Measurements from ENCODE around the gene NBPF3.
"Not testable (repeated sequence)": the region's sequence is repeated elsewhere in the genome, so short reads cannot be mapped to it uniquely, and the experiment has no call there.

NBPF3 gene

DNA sequence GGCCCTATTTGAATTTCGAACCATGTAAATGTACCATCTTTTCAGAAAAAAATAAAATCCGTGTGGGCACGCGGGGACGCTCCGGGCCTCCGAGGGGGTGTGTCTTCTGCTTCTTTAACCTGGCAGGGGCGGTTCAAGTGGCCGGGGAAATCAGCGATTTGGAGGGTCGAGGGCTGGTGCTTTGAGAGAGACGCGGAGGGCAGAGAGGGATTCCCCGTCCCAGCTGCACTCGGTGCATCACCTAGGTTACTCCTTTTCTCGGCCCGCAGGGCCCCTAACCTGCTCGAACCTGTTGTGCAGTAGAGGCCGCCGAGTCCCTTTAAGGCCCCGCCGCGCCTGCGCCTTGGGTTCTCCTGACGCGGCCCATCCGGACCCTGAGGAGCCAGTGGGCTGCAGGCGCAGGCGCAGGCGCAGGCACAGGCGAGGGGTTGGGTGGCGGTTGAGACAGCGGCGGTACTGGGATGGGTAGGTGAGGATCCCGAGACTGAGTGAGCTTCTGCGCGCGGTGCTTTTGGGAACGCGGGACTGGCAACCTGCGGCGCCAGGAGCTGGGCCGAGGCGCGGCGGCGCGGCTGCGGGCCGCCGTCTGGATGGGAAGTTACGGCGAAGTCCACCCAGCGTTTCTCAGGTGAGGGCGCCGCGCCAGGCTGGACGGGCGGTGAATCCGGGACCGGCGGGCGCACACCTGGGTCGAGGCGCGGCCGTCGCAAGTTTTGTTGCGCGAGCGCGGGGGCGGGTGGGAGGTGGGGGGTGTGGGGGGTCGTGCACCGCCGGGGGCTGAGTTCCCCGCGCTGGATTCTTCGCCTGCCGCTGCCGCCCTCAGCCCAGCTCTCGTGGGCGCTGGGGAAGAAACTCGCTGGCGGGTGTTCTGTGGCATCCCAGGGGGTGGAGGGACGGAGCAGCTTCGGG lies at the start of gene NBPF3:
Gene NBPF3 (plus strand): TSS at position 417 of the 909 bp plus-strand sequence. CDS start 4,950 bp downstream, outside the sequence.
- peak; percentile 92 for DNase-seq

DNA sequence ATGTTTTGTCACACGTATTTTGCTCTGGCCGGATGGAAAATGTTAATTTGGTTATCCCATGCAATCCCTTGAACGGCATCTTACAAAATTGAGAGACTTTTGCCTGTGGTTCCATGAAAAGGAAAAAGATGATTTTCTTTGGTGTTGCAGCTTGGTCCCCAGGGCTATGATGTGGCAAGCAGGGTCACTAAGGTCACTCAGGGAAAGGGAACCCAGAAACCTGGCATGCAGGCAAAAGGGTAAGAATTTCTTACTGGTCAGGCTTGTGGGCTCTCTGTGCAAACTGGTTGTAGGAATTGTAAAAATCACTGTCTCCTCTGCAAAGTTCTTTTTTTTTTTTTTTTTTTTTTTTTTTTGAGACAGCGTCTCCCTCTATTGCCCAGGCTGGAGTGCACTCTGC lies 48.4 kb upstream of the NBPF3 start:
- no peak for DNase-seq

DNA sequence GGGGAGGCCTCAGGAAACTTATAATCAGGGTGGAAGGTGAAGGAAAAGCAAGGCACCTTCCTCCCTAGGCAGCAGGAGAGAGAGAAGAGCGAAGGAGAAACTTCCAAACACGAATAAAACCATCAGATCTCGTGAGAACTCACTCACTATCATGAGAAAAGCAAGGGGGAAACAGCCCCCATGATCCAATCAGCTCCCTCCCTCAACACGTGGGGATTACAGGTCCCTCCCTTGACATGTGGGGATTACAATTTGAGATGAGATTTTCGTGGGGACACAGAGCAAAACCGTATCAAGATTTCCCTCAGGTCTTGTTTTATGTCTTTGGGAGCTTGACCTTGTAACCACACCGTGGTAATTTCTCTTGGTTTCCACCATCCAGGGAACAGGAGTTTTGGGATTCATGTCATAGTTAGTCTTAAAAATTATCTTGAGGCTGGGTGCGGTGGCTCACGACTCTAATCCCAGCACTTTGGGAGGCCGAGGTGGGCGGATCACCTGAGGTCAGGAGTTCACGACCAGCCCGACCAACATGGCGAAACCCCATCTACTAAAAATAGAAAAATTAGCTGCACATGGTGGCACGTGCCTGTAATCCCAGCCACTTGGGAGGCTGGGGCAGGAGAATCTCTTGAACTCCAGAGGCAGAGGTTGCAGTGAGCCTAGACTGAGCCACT lies 47.2 kb upstream of the NBPF3 start:
- DNase-seq = no peak

DNA sequence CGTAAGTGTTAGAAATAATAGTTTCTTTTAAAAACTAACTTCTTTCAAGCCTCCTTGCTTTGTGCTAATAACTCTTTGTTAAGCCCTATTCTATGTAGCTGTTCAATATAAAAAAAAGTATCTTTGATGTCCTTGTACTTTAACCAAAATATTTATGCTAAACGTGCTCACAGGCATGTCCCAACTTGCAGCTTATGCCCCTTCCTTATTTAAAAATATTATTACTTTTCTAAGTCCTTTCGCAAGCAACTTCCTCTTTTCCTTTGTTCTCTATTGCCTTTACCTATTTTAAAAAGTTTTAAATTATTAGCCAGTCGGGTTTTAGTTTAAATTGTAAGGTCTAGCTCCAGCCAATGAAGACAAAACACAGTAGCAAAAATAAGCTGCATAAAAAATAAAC lies 43.4 kb upstream of the NBPF3 start:
- peak; percentile 27 for DNase-seq

DNA sequence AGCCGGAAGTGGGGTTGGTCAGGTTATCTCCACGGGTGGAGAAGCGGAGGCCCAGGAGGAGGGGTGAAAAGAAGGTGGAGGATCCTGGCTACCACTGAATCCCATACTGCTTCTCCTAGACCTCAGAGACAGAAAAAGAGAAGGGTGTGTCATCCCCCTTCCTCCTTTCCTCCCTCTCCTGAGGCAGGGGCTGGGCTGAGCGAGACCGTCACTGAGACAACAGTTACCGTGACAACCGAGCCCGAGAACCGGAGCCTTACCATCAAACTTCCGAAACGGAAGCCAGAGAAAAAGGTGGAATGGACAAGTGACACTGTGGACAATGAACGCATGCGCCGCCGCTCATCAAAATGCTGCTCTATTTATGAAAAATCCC lies 42.1 kb upstream of the NBPF3 start:
- peak; percentile 61 for DNase-seq

- not testable (repeated sequence) for DNase-seq
Measured at GRCh38 chr1:21401726-21402346, 38.1 kb upstream of the NBPF3 start.

- no peak for DNase-seq
Measured at GRCh38 chr1:21406659-21407058, 33.3 kb upstream of the NBPF3 start.

- not testable (repeated sequence) for DNase-seq
Measured at GRCh38 chr1:21409897-21410296, 30.0 kb upstream of the NBPF3 start.

GRCh38 chr1:21414015-21414414 lies 25.9 kb upstream of the NBPF3 start:
- no peak for DNase-seq

DNA sequence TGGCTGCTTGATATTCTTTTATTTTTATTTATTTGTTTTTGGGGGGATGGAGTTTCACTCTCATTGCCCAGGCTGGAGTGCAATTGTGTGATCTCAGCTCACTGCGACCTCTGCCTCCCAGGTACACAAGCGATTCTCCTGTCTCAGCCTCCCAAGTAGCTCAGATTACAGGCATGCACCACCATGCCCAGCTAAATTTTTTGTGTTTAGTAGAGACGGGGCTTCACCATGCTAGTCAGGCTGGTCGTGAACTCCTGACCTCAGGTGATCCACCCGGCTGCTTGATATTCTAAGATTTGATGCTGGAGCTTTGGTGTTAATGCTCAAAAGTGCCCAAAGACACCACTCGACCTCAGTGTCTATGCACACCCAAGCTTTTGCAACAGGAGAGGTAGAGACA lies 19.6 kb upstream of the NBPF3 start:
- DNase-seq = not testable (repeated sequence)

GRCh38 chr1:21421307-21421706 lies 18.6 kb upstream of the NBPF3 start:
- not testable (repeated sequence) for DNase-seq

- DNase-seq = peak; percentile 23
Measured at GRCh38 chr1:21427798-21428480, 12.0 kb upstream of the NBPF3 start.

DNA sequence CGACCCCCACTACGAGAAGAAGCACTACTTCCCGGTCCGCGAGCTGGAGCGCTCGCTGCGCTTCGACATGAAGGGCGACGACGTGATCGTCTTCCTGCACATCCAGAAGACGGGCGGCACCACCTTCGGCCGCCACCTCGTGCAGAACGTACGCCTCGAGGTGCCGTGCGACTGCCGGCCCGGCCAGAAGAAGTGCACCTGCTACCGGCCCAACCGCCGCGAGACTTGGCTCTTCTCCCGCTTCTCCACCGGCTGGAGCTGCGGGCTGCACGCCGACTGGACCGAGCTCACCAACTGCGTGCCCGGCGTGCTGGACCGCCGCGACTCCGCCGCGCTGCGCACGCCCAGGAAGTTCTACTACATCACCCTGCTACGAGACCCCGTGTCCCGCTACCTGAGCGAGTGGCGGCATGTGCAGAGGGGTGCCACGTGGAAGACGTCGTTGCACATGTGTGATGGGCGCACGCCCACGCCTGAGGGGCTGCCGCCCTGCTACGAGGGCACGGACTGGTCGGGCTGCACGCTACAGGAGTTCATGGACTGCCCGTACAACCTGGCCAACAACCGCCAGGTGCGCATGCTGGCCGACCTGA lies 11.4 kb upstream of the NBPF3 start:
- DNase-seq = not testable (repeated sequence)

DNA sequence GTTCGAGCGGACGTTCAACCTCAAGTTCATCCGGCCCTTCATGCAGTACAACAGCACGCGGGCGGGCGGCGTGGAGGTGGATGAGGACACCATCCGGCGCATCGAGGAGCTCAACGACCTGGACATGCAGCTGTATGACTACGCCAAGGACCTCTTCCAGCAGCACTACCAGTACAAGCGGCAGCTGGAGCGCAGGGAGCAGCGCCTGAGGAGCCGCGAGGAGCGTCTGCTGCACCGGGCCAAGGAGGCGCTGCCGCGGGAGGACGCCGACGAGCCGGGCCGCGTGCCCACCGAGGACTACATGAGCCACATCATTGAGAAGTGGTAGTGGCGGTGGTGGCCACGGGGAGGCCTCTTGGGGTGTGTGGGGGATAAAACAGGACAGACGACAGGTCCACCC lies 10.7 kb upstream of the NBPF3 start:
- not testable (repeated sequence) for DNase-seq

- DNase-seq = not testable (repeated sequence)
Measured at GRCh38 chr1:21430875-21431274, 9.1 kb upstream of the NBPF3 start.

- DNase-seq = no peak
Measured at GRCh38 chr1:21434394-21434793, 5.5 kb upstream of the NBPF3 start.

DNA sequence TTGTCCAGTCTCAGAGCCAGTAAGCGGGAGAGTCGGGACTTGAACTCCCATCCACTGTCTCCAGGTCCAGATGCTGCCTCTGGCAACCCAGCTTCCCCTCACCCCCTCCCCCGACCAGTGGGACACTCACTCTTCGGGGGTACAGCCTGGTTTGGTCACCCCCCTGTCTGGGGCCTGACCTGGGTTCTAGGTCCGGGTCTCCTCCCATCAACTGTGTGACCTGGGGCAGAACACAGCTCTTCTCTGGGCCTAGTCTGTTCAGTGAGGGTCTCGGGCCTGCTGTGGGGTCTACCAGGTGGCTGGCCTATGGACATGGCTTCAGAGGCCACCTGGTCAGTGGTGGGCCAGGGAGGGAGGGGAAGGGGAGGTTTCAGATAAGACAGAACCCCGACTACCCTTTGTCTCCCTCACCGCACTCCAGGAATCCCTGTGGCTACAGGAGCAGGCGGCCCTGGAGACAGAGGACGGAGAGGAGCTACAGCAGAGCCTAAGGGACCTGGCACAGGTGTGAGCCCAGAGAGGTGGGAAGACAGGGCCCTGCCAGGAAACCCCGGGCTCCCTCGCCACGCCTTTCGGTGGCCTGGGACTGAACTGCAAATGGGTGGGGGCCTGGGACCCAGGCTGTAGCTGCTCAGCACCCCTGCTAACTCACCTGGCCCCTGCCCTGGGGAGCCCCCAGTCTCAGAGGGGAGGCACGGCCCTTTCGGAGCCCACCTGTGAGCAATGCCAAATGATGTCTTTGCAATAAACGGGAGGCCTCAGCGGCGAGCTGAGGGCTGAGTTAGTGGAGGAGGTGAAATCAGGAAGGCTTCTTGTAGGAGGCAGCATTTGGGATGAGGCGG lies 4.1 kb upstream of the NBPF3 start:
- DNase-seq = no peak

DNA sequence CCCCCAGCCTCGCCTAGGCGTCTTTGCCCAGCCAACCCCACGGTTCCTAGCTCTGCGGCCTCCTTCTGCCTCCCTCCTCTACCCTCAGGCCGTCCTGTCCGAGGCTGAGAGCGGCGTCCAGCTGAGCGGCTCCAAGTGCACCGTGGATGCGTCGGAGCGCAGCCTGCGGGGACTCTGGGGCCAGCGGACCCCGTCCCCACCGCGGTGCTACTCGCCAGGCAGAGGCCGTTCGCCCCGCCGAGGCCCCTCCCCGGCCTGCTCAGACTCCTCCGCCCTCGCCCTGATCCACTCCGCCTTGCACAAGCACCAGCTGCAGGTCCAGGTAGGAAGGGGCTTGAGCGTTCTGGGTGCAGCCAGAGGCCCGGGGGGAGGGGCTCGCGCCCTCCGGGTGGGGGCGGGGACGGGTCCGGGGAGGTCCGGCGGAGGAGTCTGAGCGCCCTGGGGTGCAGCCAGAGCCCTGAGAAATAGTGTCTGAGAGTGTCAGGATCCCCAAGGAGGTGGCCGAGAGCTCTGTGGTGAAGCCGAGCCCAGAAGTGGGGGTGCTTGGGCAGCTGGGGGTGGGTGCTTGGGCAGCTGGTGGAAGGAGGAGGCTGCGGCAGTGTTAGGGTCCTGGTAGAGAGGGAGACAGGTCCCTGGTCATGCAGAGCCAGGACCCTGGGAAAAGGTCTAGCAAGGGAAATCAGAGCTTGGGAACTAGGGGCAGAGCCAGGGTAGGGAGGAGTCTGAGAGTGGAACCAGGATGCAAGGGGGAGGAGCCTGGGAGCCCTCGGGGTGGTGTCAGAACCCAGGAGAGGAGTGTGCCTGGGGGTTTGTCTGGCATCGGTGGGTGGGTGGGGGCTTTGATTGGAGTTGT lies 3.2 kb upstream of the NBPF3 start:
- DNase-seq = no peak

- no peak for DNase-seq
Measured at GRCh38 chr1:21437341-21437640, 2.6 kb upstream of the NBPF3 start.

DNA sequence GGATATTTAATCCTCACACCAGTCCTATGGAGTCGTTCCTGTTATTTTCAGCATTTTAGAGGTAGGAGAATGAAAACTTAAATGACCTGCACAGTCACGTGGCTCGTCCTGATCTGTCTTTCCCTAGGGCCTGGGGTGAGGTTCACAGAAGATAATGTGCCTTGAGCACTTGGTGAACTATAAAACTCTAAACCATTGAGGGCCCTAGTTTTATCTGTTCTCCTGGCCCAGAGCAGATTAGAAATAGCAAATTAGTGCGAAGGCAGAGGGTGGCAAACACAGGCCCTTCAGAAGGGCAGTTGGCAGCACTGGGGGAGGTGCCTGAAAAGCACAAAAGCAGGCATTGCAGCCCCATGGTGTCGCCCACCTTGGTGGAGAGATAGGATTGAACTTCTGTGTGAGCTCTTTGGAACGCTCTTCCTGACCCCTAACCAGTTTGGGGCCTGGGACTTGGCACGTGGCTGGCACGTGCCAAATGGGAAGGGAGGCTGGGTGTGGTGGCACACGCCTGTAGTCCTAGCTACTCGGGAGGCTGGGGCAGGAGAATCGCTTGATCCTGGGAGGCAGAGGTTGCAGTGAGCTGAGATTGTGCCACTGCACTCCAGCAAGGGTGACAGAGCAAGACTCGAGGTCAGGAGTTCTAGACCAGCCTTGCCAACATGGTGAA lies 1.2 kb upstream of the NBPF3 start:
- DNase-seq = peak; percentile 76

Data from hematopoietic multipotent progenitor cell treated with erythropoietin and hydrocortisone succinate and interleukin-3 and kit ligand, for 6 days (in vitro differentiated cells).